GM12891 (cell line): ENCODE measurements around the gene TACSTD2.

ENCODE experiments used
- POLR2A ChIP-seq: IDR thresholded peaks from 2 replicates; pipeline ENCODE4 v1.6.1; 2011; ENCODE audit warnings: low read depth, low read length, control low read depth
- POLR2AphosphoS5 ChIP-seq: IDR thresholded peaks from 2 replicates; pipeline ENCODE4 v1.6.1; 2011; ENCODE audit warnings: low read depth, low read length, control low read depth

GRCh38 chr1:58545591-58546519, 31.2 kb downstream of the TACSTD2 start:
- no peak for TF ChIP-seq POLR2AphosphoS5
- peak; percentile 44; the same call in 1 of the 2 replicates for TF ChIP-seq POLR2A
